Activated T-cell treated with anti-CD3 and anti-CD28 coated beads for 48 hours (primary cell): ENCODE results near the gene FGFBP1.

Experiments
- DNase-seq: peaks from one replicate; pipeline ENCODE4 v3.0.0-alpha.2; 2020; ENCODE audit warnings: low read depth

FGFBP1 gene

DNA sequence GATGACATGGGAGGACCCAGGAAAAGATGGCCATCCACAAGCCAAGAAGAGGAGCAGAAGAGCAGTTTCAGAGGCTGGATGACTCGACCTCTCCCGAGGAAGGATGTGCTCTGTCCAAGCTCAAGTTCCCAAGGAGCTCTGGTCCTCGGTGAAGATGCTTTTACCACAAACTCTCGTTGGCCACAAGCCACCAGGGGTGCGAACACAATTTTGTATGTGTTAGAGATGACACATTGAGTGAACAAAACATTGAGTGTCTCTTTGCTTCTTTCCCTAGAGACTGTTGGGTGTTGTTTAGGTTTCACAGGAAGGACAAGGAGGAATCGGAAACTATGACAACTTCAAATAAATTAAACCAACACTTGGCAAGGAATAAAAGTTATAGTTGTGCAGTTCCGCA, 26.3 kb downstream of the FGFBP1 start:
- DNase-seq, result no peak

DNA sequence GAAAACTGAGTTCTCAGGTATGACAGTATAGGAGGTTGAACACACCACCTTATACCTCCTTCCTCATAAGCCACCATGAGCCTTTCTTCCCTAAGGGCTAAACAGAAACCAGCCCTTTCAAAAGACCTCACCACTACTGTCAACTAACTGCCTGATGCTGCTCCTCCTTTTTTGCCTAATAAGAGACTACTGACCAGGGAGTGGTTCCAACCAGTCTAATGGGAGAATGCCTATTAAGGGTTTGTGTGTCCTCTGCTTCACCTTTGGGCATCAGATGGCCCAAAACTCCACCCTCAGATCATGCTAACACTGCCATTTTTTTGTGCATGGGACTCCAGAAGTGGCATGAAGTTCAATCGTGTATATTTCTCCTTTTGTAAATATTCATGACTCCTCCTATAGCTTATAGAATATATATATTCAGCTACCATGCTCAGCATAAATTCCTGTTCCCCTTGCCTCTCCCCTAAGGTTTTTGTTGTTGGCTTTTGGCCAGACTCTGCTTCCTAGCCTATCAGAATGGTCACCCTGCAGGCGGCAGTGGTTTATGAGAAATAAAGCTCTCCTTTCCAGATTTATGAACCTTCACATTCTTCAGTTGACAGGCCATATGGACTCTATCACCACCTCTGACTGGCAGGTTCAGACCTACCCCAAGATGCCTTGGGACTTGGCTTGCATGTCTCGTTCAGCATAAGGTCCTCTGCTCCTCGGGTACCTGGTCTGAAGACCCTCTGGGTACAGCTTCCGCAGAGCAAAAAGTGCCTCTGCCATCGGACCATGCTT, 28.2 kb downstream of the FGFBP1 start:
- no peak for DNase-seq

DNA sequence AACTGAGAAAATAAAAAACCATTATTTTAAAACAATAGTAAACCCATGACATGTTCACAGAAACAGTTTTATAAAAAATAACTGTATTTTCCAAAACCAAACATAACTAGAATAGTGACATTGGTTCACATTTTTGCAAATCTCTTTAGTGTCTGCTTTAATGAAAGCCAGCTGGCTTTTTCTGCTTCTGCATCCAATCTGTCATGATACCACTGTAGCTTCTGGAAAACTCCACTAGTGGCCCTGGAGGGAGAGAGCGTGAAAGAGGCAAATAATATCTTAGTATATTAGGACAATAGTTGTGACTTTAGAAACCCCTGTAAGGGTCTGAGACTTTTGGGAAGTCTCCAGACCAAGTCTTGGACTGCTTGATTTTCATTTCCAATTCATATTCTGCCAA, 31.1 kb downstream of the FGFBP1 start:
- DNase-seq, result no peak

DNA sequence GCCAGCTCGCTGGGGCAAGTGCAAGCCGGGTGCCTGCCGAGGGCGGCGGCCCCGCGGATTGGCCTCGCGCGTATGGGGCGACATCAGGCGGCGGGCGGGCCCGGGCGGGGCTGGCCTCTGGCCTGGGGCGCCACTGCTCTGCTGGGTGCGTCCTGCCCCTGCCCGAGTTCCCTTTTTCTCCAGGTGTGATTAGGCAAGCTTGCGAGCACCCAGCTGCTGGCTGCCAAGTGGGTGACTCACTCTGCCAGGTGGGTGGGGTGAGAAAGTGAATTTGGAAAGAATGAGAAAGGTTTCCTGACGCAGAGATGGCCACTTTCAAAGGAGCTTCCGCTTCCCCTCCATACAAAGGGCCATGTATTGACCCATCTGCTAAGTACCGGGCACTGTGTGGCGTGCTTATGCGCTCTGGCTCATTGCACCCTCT, 32.5 kb downstream of the FGFBP1 start:
- peak; percentile 12 for DNase-seq

DNA sequence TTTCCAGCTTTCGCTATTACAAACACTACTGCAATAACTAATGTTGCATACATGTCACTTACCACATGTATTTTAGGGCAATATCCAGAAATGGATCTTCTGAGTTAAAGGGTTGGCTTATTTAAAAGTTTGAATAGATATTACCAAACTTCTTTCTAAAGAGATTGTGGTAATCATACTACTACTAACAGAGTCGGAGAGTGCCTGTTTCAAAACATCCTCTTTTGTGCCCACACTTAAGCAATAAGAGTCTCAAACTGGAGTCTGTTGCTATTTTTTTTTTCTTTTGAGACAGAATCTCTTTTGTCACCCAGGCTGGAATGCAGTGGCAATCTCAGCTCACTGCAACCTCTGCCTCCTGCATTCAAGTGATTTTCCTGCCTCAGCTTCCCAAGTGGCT, 35.8 kb downstream of the FGFBP1 start:
- no peak for DNase-seq

DNA sequence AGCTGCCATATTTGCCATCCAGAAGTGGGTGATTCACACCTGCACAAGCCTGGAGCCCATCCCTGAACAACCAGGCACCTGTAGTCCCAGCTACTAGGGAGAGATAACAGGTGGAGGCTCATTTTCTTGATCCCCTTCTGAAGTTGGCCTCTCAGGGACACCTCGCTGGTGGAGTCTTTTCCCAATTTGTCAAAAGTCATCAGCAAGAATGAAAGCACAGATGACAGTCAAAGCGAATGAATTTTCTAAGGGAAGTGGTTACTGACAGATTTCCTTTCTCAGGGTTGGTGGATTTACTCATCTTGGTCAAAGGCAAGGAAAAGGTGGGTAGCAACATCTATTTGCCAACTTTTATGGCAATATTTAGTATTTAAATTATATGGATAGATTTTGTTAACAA, 36.5 kb downstream of the FGFBP1 start:
- DNase-seq, result no peak

DNA sequence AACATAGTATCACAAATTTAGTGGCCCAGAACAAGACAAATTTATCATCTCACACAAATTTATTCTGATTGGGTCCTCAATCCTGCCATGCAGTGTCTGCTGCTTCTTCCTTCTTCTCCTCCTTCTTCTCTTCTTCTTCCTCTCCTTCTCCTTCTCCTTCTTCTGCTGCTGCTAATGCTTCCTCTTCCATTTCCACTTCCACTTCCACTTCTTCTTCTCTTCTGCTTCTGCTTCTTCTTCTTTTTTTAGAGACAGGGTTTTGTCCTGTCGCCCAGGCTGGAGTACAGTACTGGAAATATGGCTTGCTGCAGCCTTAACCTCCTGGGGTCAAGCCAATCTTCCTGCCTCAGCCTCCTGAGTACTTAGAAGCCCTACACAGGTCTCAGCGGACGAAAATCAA, 37.5 kb downstream of the FGFBP1 start:
- no peak for DNase-seq

DNA sequence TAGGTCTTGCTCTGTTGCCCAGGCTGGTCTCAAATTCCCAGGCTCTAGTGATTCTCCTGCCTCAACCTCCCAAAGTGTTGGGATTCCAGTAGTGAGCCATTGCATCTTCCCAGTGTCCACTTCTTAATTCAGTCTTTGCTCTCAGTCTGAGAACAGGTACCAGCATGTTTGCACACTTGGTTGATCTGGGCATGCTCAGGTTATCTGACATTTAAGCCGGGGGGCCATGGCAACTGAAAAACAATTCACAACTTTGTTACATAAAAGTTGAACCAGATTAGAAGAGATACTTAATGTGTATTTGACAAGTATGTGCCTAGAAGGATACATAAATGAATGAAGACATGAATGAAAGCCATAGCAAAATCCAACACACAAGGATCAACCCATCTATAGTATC, 39.0 kb downstream of the FGFBP1 start:
- DNase-seq, result no peak

DNA sequence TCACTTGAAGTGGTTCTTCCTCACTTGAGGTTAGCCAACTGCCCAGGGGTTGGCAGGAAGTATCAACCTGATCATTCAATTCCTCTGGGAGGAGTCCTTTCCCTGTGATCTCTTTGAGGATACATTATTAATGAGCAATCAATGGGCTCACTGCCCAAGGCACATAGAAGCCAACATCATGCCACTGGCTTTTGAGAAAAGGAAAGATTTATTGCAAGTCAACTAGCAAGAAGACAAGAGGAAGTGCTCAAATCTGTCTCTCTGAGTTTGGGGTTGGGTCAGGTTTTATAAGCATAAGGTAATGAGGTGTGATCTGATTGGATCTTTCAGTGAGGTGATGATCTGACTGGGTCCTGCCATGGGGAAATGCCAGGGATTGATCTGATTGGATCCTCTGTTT, 39.6 kb downstream of the FGFBP1 start:
- DNase-seq, result no peak

DNA sequence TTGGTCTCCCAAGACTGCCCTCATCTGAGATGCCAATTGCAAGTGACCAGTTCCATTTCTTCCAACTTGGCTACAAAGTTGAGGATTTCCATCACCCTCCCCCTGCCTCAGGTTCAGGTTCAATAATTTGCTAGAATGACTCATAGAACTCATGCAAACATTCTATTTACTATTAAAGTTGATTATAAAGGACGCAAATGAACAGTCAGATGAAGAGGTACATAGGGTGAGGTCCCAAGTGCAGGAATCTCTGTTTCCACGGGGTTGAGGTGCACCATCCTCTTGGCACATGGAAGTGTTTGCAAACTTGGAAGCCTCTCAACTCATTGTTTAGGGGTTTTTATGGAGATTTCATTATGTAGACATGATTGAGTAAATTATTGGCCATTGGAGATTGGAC, 41.0 kb downstream of the FGFBP1 start:
- DNase-seq, result no peak

DNA sequence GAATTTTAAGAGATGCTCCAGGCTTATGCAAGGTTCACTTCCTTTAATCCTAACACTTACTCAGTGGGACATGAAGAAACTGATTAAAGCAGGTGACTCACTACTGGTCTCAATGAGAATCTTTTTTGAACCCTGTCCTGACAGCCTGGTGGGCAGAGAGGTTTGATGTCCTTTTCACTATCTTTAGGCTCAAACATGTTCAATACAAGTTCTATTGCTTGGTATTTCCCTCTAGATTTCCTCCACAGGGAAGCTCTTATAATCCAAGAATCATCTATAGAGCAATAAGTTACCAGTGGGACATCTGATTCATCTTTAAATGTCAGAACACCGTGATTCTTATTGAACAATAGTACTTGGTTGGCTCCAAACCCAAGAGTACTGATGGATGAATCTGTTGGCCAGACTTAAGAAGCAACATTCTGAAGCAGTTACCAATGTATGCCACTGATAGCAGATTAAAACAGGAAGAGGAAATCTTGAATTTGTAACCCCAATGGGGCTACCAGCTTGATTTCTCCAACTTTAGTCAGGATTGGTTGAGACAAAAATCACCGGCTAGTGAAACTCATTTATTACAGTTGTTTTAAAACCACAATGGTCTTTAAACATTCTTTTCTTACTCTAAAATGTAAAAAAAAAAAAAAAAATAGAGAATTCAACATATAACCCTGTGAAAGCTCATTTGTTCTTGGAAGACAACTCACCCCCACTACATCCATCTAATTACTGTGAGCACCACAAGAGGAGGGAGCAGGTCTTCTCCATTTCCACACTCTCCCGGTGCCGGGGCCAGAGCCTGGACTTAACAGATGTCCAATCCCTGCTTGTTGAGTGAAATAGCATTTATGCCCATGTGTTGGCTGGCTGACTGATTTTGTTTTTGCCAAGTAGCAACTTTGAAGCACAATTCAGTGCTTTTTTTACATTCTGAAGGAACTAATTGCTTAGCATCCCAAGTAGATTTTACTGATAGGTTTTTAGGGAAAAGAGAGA, 43.3 kb downstream of the FGFBP1 start:
- DNase-seq, result no peak

DNA sequence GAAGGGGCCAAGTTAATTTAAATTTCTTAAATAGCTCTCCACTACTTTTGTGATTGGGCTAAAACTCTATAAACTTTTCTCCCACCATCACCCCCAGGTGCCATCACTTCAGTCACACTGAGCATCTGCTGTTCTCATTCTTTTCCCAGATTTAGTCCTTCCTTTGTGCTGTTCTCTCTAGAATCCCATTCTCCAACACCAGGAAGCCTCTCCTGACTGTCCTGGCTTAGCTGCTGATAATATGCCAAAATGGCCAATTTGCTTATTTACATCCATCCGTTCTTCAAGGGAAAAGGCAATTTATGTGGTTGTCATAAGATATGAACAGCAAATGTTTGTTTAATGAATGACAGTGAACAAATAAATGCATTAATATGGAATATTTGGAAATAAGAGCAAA, 44.1 kb downstream of the FGFBP1 start:
- no peak for DNase-seq

DNA sequence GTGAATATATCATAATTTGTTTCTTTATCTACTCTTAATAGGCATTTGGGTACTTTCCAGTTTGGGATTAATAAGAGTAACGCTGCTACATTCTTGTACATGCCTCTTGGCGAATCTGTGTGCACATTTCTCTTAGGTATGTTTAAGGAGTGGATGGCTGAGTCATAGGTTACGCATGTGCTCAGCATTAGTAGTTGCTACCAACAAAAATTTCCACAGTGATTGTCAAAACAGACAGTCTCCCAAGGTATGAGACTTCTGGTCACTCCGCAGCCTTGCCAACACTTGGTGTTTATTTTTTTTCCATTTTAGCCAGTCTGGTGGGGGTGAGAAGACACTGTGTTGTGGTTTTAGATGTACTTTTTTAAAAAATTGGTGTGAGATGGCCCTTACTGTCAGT, 44.6 kb downstream of the FGFBP1 start:
- DNase-seq, result no peak

DNA sequence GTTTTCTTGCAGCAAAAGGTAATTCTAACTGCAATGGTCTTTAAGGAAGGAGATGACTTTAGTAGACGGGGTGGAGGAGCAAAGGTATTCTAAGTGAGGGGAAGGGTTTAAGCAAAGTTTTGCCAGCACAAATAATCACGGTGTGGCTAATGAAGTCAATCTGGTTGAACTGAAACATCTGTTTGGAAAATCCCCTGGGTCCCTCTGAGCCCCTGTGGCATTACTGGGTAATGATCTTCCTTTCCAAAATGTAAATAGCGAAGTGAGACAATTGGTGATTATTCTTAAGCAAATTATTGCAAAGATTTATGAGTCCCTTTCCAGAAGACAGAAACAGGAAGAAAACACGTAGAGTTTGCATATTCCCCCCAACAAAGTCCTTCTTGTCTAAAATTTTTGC, 47.2 kb downstream of the FGFBP1 start:
- DNase-seq, result no peak

DNA sequence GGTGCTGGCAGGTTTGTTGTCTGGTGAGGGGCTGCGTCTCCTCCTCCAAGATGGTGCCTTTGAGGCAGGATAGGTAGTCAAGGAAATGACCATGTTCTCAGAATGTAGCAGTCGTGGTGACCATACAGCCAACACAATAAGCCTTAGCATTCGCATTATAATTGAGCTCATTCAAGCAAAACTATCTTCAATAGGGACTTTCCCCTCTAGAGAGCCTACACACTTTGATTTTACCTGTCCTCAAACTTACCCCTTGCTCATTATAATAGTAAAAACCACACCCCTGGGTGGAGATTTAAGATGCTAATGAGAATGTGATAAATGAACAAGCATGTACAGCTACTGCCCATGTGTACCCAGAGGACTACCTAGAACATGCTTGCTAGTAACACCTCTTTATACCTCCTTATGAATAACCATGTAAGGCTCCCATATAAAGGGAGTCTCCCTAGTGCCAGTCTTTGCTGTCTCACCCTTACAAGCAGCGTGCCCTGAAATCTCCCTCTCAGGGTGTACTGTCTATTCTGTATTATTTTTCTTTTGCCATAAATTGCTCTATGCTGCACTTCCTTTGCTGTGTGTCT, 48.2 kb downstream of the FGFBP1 start:
- no peak for DNase-seq

DNA sequence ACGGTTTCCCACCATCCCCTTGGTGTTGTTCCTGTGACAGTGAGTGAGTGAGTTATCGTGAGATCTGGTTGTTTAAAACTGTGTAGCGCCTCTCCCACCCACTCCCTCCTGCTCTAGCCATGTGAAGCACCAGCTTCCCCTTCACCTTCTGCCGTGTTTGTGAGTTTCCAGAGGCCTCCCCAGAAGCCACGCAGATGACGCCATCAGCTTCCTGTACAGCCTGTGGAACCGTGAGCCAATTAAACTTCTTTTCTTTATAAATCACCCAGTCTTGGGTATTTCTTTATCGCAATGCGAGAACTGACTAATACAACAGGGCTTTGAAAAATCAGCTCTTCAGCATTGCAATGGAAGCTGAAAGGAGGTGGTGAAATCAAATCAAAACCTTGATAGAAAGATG, 50.0 kb downstream of the FGFBP1 start:
- DNase-seq, result no peak
